Panc1 (cell line): Measurements from ENCODE around the gene ADARB1. TPM values are rescaled to one million over a fixed set of nuclear protein-coding genes. Genes with fewer than 3 reads are reported as not detected.

ENCODE experiments used
- ATAC-seq: fragments of 200-7000 bp; cut with Tn5 transposase; 2 replicates; pipeline ENCODE4 v1.9.1; 2020; ENCODE audit warnings: mild to moderate bottlenecking, moderate library complexity
- BruUV-seq: library from RNA; stranded (reverse); fragments of 400-500 nt; replicated peaks from 2 replicates; lab custom pipeline; 2021; lab: Mats Ljungman, UMichigan
- CTCF ChIA-PET: fragments of 300-600 bp; sonication (Branson Sonifier 250); formaldehyde crosslinking; loops from one replicate; lab custom pipeline; 2022; ENCODE audit warnings: antibody characterized with exemption; lab: Charles Lee
- POLR2A ChIA-PET: fragments of 300-600 bp; sonication (Branson Sonifier 250); formaldehyde crosslinking; loops from one replicate; lab custom pipeline; 2022; ENCODE audit warnings: antibody characterized with exemption; lab: Charles Lee
- DNase-seq: peaks from one replicate; pipeline ENCODE4 v3.0.0-alpha.2; 2010; ENCODE audit warnings: low read depth, low spot score
- H3K27ac ChIP-seq: 2 replicates; pipeline ENCODE4 v1.5.1; 2011; ENCODE audit warnings: mild to moderate bottlenecking, low read length, inconsistent platforms
- H3K27me3 ChIP-seq: fragments of 200-500 bp; sonication (Bioruptor generic); 2 replicates; pipeline ENCODE4 v1.6.0; 2014; ENCODE audit warnings: low read length, inconsistent platforms; ENCODE audit not compliant: control insufficient read depth, insufficient read depth
- H3K36me3 ChIP-seq: fragments of 200-500 bp; sonication (Bioruptor generic); 2 replicates; pipeline ENCODE4 v1.5.1; 2014; ENCODE audit warnings: inconsistent platforms, mild to moderate bottlenecking, low read length, moderate library complexity; ENCODE audit not compliant: control insufficient read depth, insufficient read depth
- H3K4me1 ChIP-seq: 2 replicates; pipeline ENCODE4 v1.5.1; 2011; ENCODE audit warnings: inconsistent platforms, mild to moderate bottlenecking, low read length, moderate library complexity; ENCODE audit not compliant: control insufficient read depth, insufficient read depth
- H3K4me3 ChIP-seq, 2 experiments: 2 replicates each; pipeline ENCODE4 v1.5.1; 2011 to 2012; ENCODE audit warnings: low read depth in 2 of 2, low read length in 2 of 2, mild to moderate bottlenecking in 2 of 2, inconsistent platforms in 1 of 2, moderate library complexity in 1 of 2
- H3K9me3 ChIP-seq: fragments of 200-500 bp; sonication (Bioruptor generic); 2 replicates; pipeline ENCODE4 v1.5.1; 2014; ENCODE audit warnings: low read depth, mild to moderate bottlenecking, inconsistent platforms, low read length, moderate library complexity; ENCODE audit not compliant: control insufficient read depth, insufficient read depth
- POLR2AphosphoS5 ChIP-seq: IDR thresholded peaks from 2 replicates; pipeline ENCODE4 v1.6.1; 2012; ENCODE audit warnings: mild to moderate bottlenecking, low read depth, low read length, moderate library complexity
- SIN3A ChIP-seq: IDR thresholded peaks from 2 replicates; pipeline ENCODE4 v1.6.1; 2012; ENCODE audit warnings: low read depth, mild to moderate bottlenecking, low read length, moderate library complexity, borderline replicate concordance; ENCODE audit not compliant: insufficient read depth
- TCF7L2 ChIP-seq: IDR thresholded peaks from 2 replicates; pipeline ENCODE4 v1.6.1; 2011; ENCODE audit warnings: mild to moderate bottlenecking, low read depth, low read length, inconsistent platforms
- in situ Hi-C: cut with HindIII; loops from 2 replicates; pipeline ENCODE4 v1.10.0; 2016; ENCODE audit warnings: low sequenced_read_pairs, low pct_unique_long_range_greater_than_20kb
- intact Hi-C: fragments of 100-400 bp; cut with micrococcal nuclease; formaldehyde crosslinking; loops from one replicate; pipeline ENCODE4 v1.10.0; 2022; ENCODE audit not compliant: unreplicated experiment
- total RNA-seq: library from RNA; stranded (reverse); gene quantifications from one replicate; pipeline ENCODE4 v1.2.1, GENCODE V29; 2021; ENCODE audit not compliant: unreplicated experiment
- TF ChIP-seq, protein P1 (sequence below), 2 experiments: IDR thresholded peaks; 2 replicates each; pipeline ENCODE4 v1.6.1; 2011 to 2012; ENCODE audit warnings: low read depth in 2 of 2, control low read depth in 1 of 2, low read length in 1 of 2, mild to moderate bottlenecking in 1 of 2, moderate library complexity in 1 of 2; ENCODE audit not compliant: insufficient read depth in 1 of 2
- TF ChIP-seq, protein P2 (sequence below): fragments of 450-650 bp; IDR thresholded peaks from 2 replicates; pipeline ENCODE4 v1.5.1; 2017; ENCODE audit warnings: mild to moderate bottlenecking

The ADARB1 gene
- total RNA-seq, 1 experiment from 2014 or later, result 15.0 TPM

DNA sequence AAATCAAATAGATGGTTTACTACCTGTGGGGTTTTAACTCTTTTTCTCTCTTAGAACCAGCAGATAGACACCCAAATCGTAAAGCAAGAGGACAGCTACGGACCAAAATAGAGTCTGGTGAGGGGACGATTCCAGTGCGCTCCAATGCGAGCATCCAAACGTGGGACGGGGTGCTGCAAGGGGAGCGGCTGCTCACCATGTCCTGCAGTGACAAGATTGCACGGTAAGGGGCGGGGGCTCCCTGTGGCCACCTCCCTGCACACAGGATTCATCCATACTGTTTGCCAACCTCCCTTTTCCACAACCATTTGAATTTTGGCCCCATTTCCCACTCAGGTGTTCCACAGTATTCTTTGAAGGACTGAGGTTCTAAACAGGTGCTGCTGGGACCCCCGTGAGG lies 110.5 kb downstream of the ADARB1 start:
- CTCF ChIA-PET, result no interaction called here
- no peak overlapping the region for H3K27ac ChIP-seq
- intact Hi-C loops, result no loop called here
- no peak for TF ChIP-seq SIN3A
- TF ChIP-seq POLR2AphosphoS5, result no peak
- TF ChIP-seq TCF7L2, result no peak
- TF ChIP-seq, protein P1, sequence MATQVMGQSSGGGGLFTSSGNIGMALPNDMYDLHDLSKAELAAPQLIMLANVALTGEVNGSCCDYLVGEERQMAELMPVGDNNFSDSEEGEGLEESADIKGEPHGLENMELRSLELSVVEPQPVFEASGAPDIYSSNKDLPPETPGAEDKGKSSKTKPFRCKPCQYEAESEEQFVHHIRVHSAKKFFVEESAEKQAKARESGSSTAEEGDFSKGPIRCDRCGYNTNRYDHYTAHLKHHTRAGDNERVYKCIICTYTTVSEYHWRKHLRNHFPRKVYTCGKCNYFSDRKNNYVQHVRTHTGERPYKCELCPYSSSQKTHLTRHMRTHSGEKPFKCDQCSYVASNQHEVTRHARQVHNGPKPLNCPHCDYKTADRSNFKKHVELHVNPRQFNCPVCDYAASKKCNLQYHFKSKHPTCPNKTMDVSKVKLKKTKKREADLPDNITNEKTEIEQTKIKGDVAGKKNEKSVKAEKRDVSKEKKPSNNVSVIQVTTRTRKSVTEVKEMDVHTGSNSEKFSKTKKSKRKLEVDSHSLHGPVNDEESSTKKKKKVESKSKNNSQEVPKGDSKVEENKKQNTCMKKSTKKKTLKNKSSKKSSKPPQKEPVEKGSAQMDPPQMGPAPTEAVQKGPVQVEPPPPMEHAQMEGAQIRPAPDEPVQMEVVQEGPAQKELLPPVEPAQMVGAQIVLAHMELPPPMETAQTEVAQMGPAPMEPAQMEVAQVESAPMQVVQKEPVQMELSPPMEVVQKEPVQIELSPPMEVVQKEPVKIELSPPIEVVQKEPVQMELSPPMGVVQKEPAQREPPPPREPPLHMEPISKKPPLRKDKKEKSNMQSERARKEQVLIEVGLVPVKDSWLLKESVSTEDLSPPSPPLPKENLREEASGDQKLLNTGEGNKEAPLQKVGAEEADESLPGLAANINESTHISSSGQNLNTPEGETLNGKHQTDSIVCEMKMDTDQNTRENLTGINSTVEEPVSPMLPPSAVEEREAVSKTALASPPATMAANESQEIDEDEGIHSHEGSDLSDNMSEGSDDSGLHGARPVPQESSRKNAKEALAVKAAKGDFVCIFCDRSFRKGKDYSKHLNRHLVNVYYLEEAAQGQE (IDR thresholded peaks at IDR 0.05; ENCODE audit: insufficient read depth in 1 of 2, low read depth in 2 of 2, low read length in 1 of 2), result no peak
- TF ChIP-seq, protein P2, sequence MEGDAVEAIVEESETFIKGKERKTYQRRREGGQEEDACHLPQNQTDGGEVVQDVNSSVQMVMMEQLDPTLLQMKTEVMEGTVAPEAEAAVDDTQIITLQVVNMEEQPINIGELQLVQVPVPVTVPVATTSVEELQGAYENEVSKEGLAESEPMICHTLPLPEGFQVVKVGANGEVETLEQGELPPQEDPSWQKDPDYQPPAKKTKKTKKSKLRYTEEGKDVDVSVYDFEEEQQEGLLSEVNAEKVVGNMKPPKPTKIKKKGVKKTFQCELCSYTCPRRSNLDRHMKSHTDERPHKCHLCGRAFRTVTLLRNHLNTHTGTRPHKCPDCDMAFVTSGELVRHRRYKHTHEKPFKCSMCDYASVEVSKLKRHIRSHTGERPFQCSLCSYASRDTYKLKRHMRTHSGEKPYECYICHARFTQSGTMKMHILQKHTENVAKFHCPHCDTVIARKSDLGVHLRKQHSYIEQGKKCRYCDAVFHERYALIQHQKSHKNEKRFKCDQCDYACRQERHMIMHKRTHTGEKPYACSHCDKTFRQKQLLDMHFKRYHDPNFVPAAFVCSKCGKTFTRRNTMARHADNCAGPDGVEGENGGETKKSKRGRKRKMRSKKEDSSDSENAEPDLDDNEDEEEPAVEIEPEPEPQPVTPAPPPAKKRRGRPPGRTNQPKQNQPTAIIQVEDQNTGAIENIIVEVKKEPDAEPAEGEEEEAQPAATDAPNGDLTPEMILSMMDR, result no peak
- H3K4me1 ChIP-seq, result no peaks in the 10 kb centered on the region
- H3K27me3 ChIP-seq, result no peaks in the 10 kb centered on the region
- no TSS peak for BruUV-seq
- ATAC-seq, result no peak
- POLR2A ChIA-PET, result no interaction called here
- DNase-seq, result no peak
- H3K9me3 ChIP-seq, result peaks cover 12% of the 10 kb centered on the region; the same call in 1 of the 2 replicates
- H3K36me3 ChIP-seq, result no peaks in the 10 kb centered on the region; the same call in 1 of the 2 replicates
- in situ Hi-C loops, result no loop called here
- no peak overlapping the region for H3K4me3 ChIP-seq

DNA sequence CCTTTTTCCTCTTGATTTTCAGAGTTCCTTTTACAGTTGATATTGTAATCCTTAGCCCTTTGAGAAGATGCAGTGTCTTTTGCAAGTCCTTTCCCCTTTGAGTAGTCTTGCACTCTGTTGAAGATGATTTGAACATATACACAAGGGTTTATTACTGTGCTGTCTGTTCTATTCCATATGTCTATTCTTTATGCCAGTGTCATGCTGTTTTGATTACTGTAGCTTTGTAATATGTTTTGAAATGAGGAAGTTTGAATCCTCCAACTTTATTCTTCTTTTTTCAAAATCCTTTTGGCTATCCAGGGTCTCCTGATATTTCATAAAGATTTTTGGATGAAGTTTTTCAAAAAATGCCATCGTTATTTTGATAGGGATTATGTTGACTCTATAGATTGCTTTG lies 112.3 kb downstream of the ADARB1 start:
- in situ Hi-C loops (no loop called here), intact Hi-C loops (no loop called here)
- no peak overlapping the region for H3K27ac ChIP-seq
- H3K36me3 ChIP-seq, result no peaks in the 10 kb centered on the region; the same call in 1 of the 2 replicates
- ATAC-seq (no peak), DNase-seq (no peak)
- TF ChIP-seq SIN3A, result no peak
- TF ChIP-seq, protein P1 (IDR thresholded peaks at IDR 0.05; ENCODE audit: insufficient read depth in 1 of 2, low read depth in 2 of 2, low read length in 1 of 2), result no peak
- no peak for TF ChIP-seq TCF7L2
- no peak for TF ChIP-seq POLR2AphosphoS5
- TF ChIP-seq, protein P2, result no peak
- no peaks in the 10 kb centered on the region for H3K4me1 ChIP-seq
- peaks cover 12% of the 10 kb centered on the region; the same call in 1 of the 2 replicates for H3K9me3 ChIP-seq
- ChIA-PET POLR2A (no interaction called here), CTCF (no interaction called here)
- no TSS peak for BruUV-seq
- no peaks in the 10 kb centered on the region for H3K27me3 ChIP-seq
- H3K4me3 ChIP-seq, result no peak overlapping the region
